SK-N-SH (cell line): Measurements from ENCODE around the gene ARHGAP26. TPM values are rescaled to one million over a fixed set of nuclear protein-coding genes. Genes with fewer than 3 reads are reported as not detected.

Source experiments
- CTCF ChIA-PET: fragments of 300-600, 350-600 bp; formaldehyde crosslinking; extraction: SDS; loops from one replicate; lab custom pipeline; 2021; lab: Yijun Ruan, JAX
- POLR2A ChIA-PET: fragments of 350-600 bp; sonication (Branson Sonifier 250); formaldehyde crosslinking; extraction: SDS; loops from one replicate; lab custom pipeline; 2020; ENCODE audit warnings: antibody characterized with exemption, inconsistent platforms; lab: Yijun Ruan, JAX
- DNase-seq: peaks from one replicate; pipeline ENCODE4 v3.0.0; 2012
- H2AFZ ChIP-seq: fragments of 200-600 bp; sonication (generic); 2 replicates; pipeline ENCODE4 v1.8.1; 2016; ENCODE audit warnings: antibody characterized with exemption, mild to moderate bottlenecking, low read depth
- H3F3A ChIP-seq: fragments of 200-600 bp; sonication (generic); replicated peaks from 2 replicates; pipeline ENCODE3; 2016; ENCODE audit warnings: antibody characterized with exemption, mild to moderate bottlenecking; ENCODE audit not compliant: insufficient read depth
- H3K27ac ChIP-seq, 2 experiments: fragments of 200-500 bp in 1 of 2; fragments of 200-600 bp in 1 of 2; sonication (Bioruptor generic) in 1 of 2; sonication (generic), shearing (Covaris generic) in 1 of 2; 2 replicates each; pipeline versions ENCODE4 v1.5.1 to v1.6.1; 2014 to 2016; ENCODE audit warnings: low read depth in 2 of 2, inconsistent platforms in 1 of 2, low read length in 1 of 2, mild to moderate bottlenecking in 1 of 2, mixed read lengths in 1 of 2
- H3K27me3 ChIP-seq: fragments of 200-600 bp; sonication (generic), shearing (Covaris generic); 2 replicates; pipeline ENCODE4 v1.6.1; 2016; ENCODE audit warnings: mixed run types; ENCODE audit not compliant: insufficient read depth
- H3K36me3 ChIP-seq, 2 experiments: fragments of 200-500 bp in 1 of 2; fragments of 200-600 bp in 1 of 2; sonication (Bioruptor generic) in 1 of 2; sonication (generic) in 1 of 2; replicated peaks in 1 of 2; 2 replicates each; pipeline versions ENCODE3 to v1.5.1; 2014 to 2016; ENCODE audit warnings: low read length in 1 of 2, mild to moderate bottlenecking in 1 of 2; ENCODE audit not compliant: insufficient read depth in 2 of 2, control insufficient read depth in 1 of 2
- H3K4me1 ChIP-seq, 2 experiments: fragments of 200-500 bp in 1 of 2; fragments of 200-600 bp in 1 of 2; sonication (Bioruptor generic) in 1 of 2; sonication (generic), shearing (Covaris generic) in 1 of 2; 2 replicates each; pipeline versions ENCODE4 v1.5.1 to v1.6.1; 2014 to 2016; ENCODE audit warnings: low read depth in 1 of 2, low read length in 1 of 2, mixed run types in 1 of 2; ENCODE audit not compliant: insufficient read depth in 2 of 2, control insufficient read depth in 1 of 2
- H3K4me2 ChIP-seq: fragments of 200-600 bp; sonication (generic), shearing (Covaris generic); 2 replicates; pipeline ENCODE4 v1.6.1; 2017; ENCODE audit warnings: mixed run types
- H3K4me3 ChIP-seq, 2 experiments: fragments of 200-500 bp in 1 of 2; fragments of 200-600 bp in 1 of 2; sonication (Bioruptor generic) in 1 of 2; sonication (generic), shearing (Covaris generic) in 1 of 2; 2 replicates each; pipeline versions ENCODE4 v1.5.1 to v1.8.1; 2014 to 2016; ENCODE audit warnings: low read depth in 2 of 2, inconsistent platforms in 1 of 2, low read length in 1 of 2, mild to moderate bottlenecking in 1 of 2, mixed read lengths in 1 of 2, moderate library complexity in 1 of 2
- H3K79me2 ChIP-seq: fragments of 200-600 bp; sonication (generic); 2 replicates; pipeline ENCODE4 v1.8.1; 2017; ENCODE audit warnings: mild to moderate bottlenecking; ENCODE audit not compliant: insufficient read depth
- H3K9ac ChIP-seq: fragments of 200-600 bp; sonication (generic); 2 replicates; pipeline ENCODE4 v1.6.1; 2017; ENCODE audit warnings: mixed run types
- H3K9me2 ChIP-seq: fragments of 200-600 bp; sonication (generic); 2 replicates; pipeline ENCODE4 v1.6.1; 2017; ENCODE audit warnings: mixed run types
- H3K9me3 ChIP-seq: fragments of 200-600 bp; sonication (generic); 2 replicates; pipeline ENCODE4 v1.6.1; 2017; ENCODE audit warnings: mixed run types, mild to moderate bottlenecking, moderate library complexity
- H4K20me1 ChIP-seq: fragments of 200-600 bp; sonication (generic); 2 replicates; pipeline ENCODE4 v1.6.1; 2017; ENCODE audit warnings: mild to moderate bottlenecking, mixed run types; ENCODE audit not compliant: insufficient read depth
- CHD2 ChIP-seq: fragments of 150-350 bp; IDR thresholded peaks from 2 replicates; pipeline ENCODE4 v1.6.1; 2018; ENCODE audit warnings: low read length; ENCODE audit not compliant: partially characterized antibody
- CTCF ChIP-seq: fragments of 200-600 bp; sonication (generic); IDR thresholded peaks from 2 replicates; pipeline ENCODE4 v1.6.1; 2017; ENCODE audit warnings: antibody characterized with exemption, mild to moderate bottlenecking, moderate library complexity
- ELF1 ChIP-seq: IDR thresholded peaks from 2 replicates; pipeline ENCODE4 v1.4.0; 2012
- EP300 ChIP-seq, 2 experiments: IDR thresholded peaks; 2 replicates each; pipeline versions ENCODE4 v1.4.0 to v1.6.1; 2012; ENCODE audit warnings: borderline replicate concordance in 1 of 2, low read depth in 1 of 2, low read length in 1 of 2
- EZH2phosphoT487 ChIP-seq: fragments of 200-600 bp; sonication (generic); IDR thresholded peaks from 2 replicates; pipeline ENCODE4 v1.6.1; 2017; ENCODE audit warnings: low read depth, mixed run types, mild to moderate bottlenecking, antibody characterized with exemption, moderate library complexity, borderline replicate concordance
- FOSL2 ChIP-seq: IDR thresholded peaks from 2 replicates; pipeline ENCODE4 v1.4.0; 2012; ENCODE audit warnings: low read depth, mild to moderate bottlenecking, moderate library complexity, borderline replicate concordance
- GABPA ChIP-seq: IDR thresholded peaks from 2 replicates; pipeline ENCODE4 v1.4.0; 2012; ENCODE audit warnings: low read depth, mild to moderate bottlenecking
- IRF3 ChIP-seq: fragments of 150-350 bp; IDR thresholded peaks from 2 replicates; pipeline ENCODE4 v1.6.1; 2016; ENCODE audit warnings: mild to moderate bottlenecking, low read depth, low read length
- JUND ChIP-seq: IDR thresholded peaks from 2 replicates; pipeline ENCODE4 v1.4.0; 2012
- MAX ChIP-seq: IDR thresholded peaks from 2 replicates; pipeline ENCODE4 v1.4.0; 2012; ENCODE audit warnings: low read depth
- MEF2A ChIP-seq: IDR thresholded peaks from 2 replicates; pipeline ENCODE4 v1.4.0; 2012; ENCODE audit warnings: low read depth, borderline replicate concordance
- MXI1 ChIP-seq: IDR thresholded peaks from 2 replicates; pipeline ENCODE4 v1.6.1; 2012; ENCODE audit warnings: mild to moderate bottlenecking, low read depth, low read length, improper control_type of control experiment
- NRF1 ChIP-seq: IDR thresholded peaks from 2 replicates; pipeline ENCODE4 v1.6.1; 2012; ENCODE audit warnings: low read depth, mild to moderate bottlenecking, low read length
- POLR2AphosphoS5 ChIP-seq: IDR thresholded peaks from 2 replicates; pipeline ENCODE4 v1.6.1; 2012; ENCODE audit warnings: low read depth, low read length
- RCOR1 ChIP-seq: fragments of 150-350 bp; IDR thresholded peaks from 2 replicates; pipeline ENCODE4 v1.6.1; 2017; ENCODE audit warnings: antibody characterized with exemption, low read length
- RFX5 ChIP-seq: IDR thresholded peaks from 2 replicates; pipeline ENCODE4 v1.6.1; 2012; ENCODE audit warnings: mild to moderate bottlenecking, improper control_type of control experiment, low read length
- TAF1 ChIP-seq: IDR thresholded peaks from 2 replicates; pipeline ENCODE4 v1.6.1; 2012; ENCODE audit warnings: low read depth, mild to moderate bottlenecking, low read length, moderate library complexity, borderline replicate concordance
- TCF12 ChIP-seq: IDR thresholded peaks from 2 replicates; pipeline ENCODE4 v1.4.0; 2012
- TEAD4 ChIP-seq: IDR thresholded peaks from 2 replicates; pipeline ENCODE4 v1.4.0; 2012; ENCODE audit warnings: mild to moderate bottlenecking, borderline replicate concordance; ENCODE audit not compliant: insufficient read depth
- YY1 ChIP-seq: IDR thresholded peaks from 2 replicates; pipeline ENCODE4 v1.4.0; 2012; ENCODE audit warnings: low read depth, mild to moderate bottlenecking
- ZBTB33 ChIP-seq: IDR thresholded peaks from 2 replicates; pipeline ENCODE4 v1.4.0; 2012; ENCODE audit warnings: low read depth, borderline replicate concordance
- WGBS: methylation state at CpG from one replicate; pipeline ENCODE4 v1.1.6; 2017; ENCODE audit warnings: low lambda C conversion rate; 5-methylcytosine and 5-hydroxymethylcytosine counted together
- polyA plus RNA-seq, 3 experiments: library from polyadenylated mRNA; depleted of rRNA; stranded (reverse); fragments of >200 nt; gene quantifications; 2 replicates each; pipeline ENCODE4 v1.2.3, GENCODE V29; 2012

Gene ARHGAP26
- polyA plus RNA-seq, 1 of the 3 experiments (the other 2 are of a cell fraction), result 6.1 TPM

GRCh38 chr5:142977363-142978051, 207.3 kb downstream of the ARHGAP26 start (continued):
- TF ChIP-seq ZBTB33 (peak; percentile 67; the same call in 1 of the 2 replicates), RFX5 (no peak), EP300 (IDR thresholded peaks at IDR 0.05; ENCODE audit: borderline replicate concordance in 1 of 2, low read depth in 1 of 2, low read length in 1 of 2) (peak in 1 of 2 experiments; percentile 86; a peak in 1 of 4 replicates), MXI1 (no peak), GABPA (peak; percentile 10; the same call in 1 of the 2 replicates), ELF1 (no peak; the same call in 1 of the 2 replicates), JUND (peak; percentile 90), POLR2AphosphoS5 (peak; percentile 72), IRF3 (no peak), CHD2 (no peak), NRF1 (no peak)

- CTCF ChIA-PET, result no interaction called here
- H3K9me2 ChIP-seq, result no peaks in the 10 kb centered on the region
- no peak overlapping the region; the same call in 1 of the 2 replicates for H3K9ac ChIP-seq
- peaks cover 42% of the 10 kb centered on the region for H3F3A ChIP-seq
- H3K4me3 ChIP-seq, result no peak overlapping the region
- H3K27ac ChIP-seq, result peak overlapping the region; percentile 90 to 91
- H3K36me3 ChIP-seq, result no peaks in the 10 kb centered on the region
- no peaks in the 10 kb centered on the region for H3K9me3 ChIP-seq
- POLR2A ChIA-PET, result no interaction called here
- H3K4me1 ChIP-seq, result peaks cover 29 to 52% of the 10 kb centered on the region in 2 experiments
- TF ChIP-seq TAF1 (no peak), EZH2phosphoT487 (no peak), IRF3 (no peak), JUND (no peak), YY1 (no peak), MAX (no peak), FOSL2 (no peak), TCF12 (no peak), MXI1 (no peak), RCOR1 (no peak), CTCF (no peak), GABPA (no peak), MEF2A (no peak), TEAD4 (no peak)
- no peaks in the 10 kb centered on the region for H3K27me3 ChIP-seq
- no peak for DNase-seq
- H2AFZ ChIP-seq, result no peak overlapping the region
- H4K20me1 ChIP-seq, result no peaks in the 10 kb centered on the region
- WGBS, result 96% methylated on average over 2 of the region's 2 CpGs
- H3K79me2 ChIP-seq, result no peaks in the 10 kb centered on the region
- peak overlapping the region; percentile 66 for H3K4me2 ChIP-seq
Observed at GRCh38 chr5:142978252-142978651, 208.1 kb downstream of the ARHGAP26 start.
